Ascending aorta (tissue), 2 donors: Measurements from ENCODE around the gene GAD1. TPM values are rescaled to one million over a fixed set of nuclear protein-coding genes. Genes with fewer than 3 reads are reported as not detected.

ENCODE experiments used
- DNase-seq, 2 donors: peaks; one replicate each; pipeline ENCODE4 v3.0.0-alpha.2; 2019; ENCODE audit warnings: low spot score in 2 of 2
- H3K27ac ChIP-seq, 2 donors: fragments of 200-600 bp; sonication (generic); one replicate each; pipeline ENCODE4 v1.5.1; 2016 to 2017; ENCODE audit warnings: mild to moderate bottlenecking in 1 of 2
- H3K27me3 ChIP-seq: fragments of 200-600 bp; sonication (generic); one replicate; pipeline ENCODE4 v1.5.1; 2017
- H3K36me3 ChIP-seq, 2 donors: fragments of 200-600 bp; sonication (generic); one replicate each; pipeline ENCODE4 v1.5.1; 2016
- H3K4me1 ChIP-seq, 2 donors: fragments of 200-600 bp; sonication (generic); one replicate each; pipeline ENCODE4 v1.5.1; 2016 to 2017; ENCODE audit warnings: mild to moderate bottlenecking in 1 of 2
- H3K4me3 ChIP-seq, 2 donors: fragments of 200-600 bp; sonication (generic); one replicate each; pipeline ENCODE4 v1.5.1; 2016 to 2017; ENCODE audit warnings: mild to moderate bottlenecking in 1 of 2
- H3K9me3 ChIP-seq, 2 donors: fragments of 200-600 bp; sonication (generic); one replicate each; pipeline ENCODE4 v1.5.1; 2016
- CTCF ChIP-seq, 3 experiments: fragments of 200-600 bp in 2 of 3; fragments of 450-650 bp in 1 of 3; sonication (generic) in 2 of 3; IDR thresholded peaks; one replicate each; pipeline ENCODE4 v1.5.1; 2016 to 2019; ENCODE audit warnings: antibody characterized with exemption in 3 of 3, mild to moderate bottlenecking in 1 of 3, moderate library complexity in 1 of 3
- intact Hi-C: fragments of 100-400 bp; cut with DNase I; formaldehyde crosslinking; loops from one replicate; pipeline ENCODE4 v1.15.1; 2023
- total RNA-seq: library from RNA; depleted of rRNA; stranded (reverse); fragments of >200 nt; gene quantifications from one replicate; pipeline ENCODE4 v1.1.0, GENCODE V29; 2016

The GAD1 gene
- total RNA-seq, 1 donor from 2014 or later: 0.96 TPM

GRCh38 chr2:170897108-170897507 is 80.4 kb downstream of the GAD1 start:
- DNase-seq: no peak
- intact Hi-C loops: no loop called here
- no peak for TF ChIP-seq CTCF (IDR thresholded peaks at IDR 0.05)
- Histone ChIP-seq H3K36me3 (no peaks in the 10 kb centered on the region), H3K4me1 (no peaks in the 10 kb centered on the region), H3K9me3 (no peaks in the 10 kb centered on the region), H3K27ac (no peak overlapping the region), H3K27me3 (no peaks in the 10 kb centered on the region), H3K4me3 (no peak overlapping the region)

DNA sequence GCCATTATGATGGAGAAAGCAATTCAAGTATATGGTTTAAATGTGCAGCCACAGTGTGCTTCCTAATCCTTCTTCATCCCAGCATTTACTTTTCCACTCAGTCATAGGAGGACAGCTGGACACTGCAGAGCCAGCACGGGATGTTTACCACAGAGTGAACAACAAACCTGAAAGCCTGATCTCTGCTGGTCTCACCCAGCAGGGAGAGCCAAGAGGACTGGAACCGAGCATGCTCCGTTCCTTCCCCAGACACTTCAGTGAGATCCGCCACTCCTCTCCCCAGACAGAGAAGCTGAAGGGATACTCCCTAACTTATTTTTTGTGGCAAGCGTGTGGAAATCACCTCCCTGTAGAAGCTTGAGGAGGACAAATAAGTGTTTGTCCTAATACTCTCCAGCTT is 89.2 kb downstream of the GAD1 start:
- no peak for TF ChIP-seq CTCF (IDR thresholded peaks at IDR 0.05)
- no peaks in the 10 kb centered on the region for H3K4me1 ChIP-seq
- H3K36me3 ChIP-seq: no peaks in the 10 kb centered on the region
- DNase-seq: no peak
- H3K27me3 ChIP-seq: no peaks in the 10 kb centered on the region
- no peak overlapping the region for H3K27ac ChIP-seq
- peaks cover 5 to 14% of the 10 kb centered on the region in 2 donors for H3K9me3 ChIP-seq
- H3K4me3 ChIP-seq: no peak overlapping the region
- intact Hi-C loops: no loop called here

Other genes with a start within 250 kb of the GAD1 start
- 2.8 TPM for gene SP5, start 101.5 kb upstream of the GAD1 start, total RNA-seq
- gene ERICH2, start 46.5 kb upstream of the GAD1 start, total RNA-seq: not detected
- gene GORASP2, start 112.4 kb downstream of the GAD1 start, total RNA-seq: 21.5 TPM